ENCODE results near the gene TBC1D8.

DNA sequence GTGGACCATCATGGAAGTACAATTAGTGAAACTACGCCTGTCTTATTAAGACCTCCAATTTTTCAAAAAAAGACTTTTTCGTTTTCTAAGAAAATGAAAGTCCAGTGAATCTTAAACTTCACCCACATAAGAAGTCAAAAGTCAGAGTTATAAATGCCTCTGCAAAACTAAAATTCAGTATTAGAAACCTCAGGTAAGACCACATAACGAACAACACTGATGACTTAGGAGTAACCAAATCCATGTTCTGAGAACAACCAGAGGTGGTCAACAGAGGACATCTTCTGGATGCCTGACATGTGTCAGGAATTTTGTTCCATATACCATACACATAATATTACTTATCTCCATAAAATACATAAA lies 86.7 kb downstream of the TBC1D8 start:
- TF ChIP-seq, protein P1, sequence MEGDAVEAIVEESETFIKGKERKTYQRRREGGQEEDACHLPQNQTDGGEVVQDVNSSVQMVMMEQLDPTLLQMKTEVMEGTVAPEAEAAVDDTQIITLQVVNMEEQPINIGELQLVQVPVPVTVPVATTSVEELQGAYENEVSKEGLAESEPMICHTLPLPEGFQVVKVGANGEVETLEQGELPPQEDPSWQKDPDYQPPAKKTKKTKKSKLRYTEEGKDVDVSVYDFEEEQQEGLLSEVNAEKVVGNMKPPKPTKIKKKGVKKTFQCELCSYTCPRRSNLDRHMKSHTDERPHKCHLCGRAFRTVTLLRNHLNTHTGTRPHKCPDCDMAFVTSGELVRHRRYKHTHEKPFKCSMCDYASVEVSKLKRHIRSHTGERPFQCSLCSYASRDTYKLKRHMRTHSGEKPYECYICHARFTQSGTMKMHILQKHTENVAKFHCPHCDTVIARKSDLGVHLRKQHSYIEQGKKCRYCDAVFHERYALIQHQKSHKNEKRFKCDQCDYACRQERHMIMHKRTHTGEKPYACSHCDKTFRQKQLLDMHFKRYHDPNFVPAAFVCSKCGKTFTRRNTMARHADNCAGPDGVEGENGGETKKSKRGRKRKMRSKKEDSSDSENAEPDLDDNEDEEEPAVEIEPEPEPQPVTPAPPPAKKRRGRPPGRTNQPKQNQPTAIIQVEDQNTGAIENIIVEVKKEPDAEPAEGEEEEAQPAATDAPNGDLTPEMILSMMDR (IDR thresholded peaks at IDR 0.05): no peak
- TF ChIP-seq POLR2A (IDR thresholded peaks at IDR 0.05): no peak

Measured in testis (tissue), 2 donors.